GDM1 (cell line): ENCODE results near the gene SLC25A13.

ENCODE experiments used
- DNase-seq: peaks from one replicate; lab custom pipeline; 2025; lab: John Stamatoyannopoulos, UW

The SLC25A13 gene

DNA sequence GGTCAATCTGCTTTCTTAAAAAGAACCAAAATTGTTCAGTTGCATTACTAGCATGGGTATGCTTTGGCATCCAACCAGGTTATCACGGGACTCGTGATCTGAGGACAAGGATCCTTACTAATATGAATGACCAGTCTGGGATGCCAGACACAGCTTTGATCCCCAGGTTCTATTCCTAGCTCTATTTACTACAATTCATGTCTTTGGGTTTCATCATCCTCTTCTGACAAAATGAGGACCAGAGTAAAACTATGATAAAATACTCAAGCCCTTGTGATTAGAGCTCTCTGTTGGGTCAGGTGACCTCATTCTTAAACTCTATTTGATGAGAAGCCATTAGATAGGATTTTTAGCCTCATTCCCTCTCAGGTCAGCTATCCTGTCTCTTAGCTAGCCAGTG is 119.8 kb downstream of the SLC25A13 start:
- no peak for DNase-seq

DNA sequence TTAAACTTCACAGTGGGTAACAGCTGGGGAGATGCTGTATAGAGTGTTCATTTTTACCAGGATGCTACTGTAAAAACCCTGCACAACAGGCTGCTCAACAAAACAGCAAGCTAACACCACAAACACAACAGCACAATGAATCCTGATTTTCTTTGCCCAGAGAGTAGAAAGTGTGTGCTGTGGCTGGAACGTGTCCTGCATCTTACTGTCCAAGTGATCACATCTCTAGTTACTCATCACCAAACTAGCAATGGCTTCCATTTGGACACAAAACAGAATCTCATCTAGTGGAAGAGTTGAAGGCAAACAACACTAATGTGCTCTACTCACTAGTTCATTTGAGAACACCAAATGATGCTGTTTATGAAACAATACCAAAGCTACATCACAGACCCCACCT is 121.2 kb downstream of the SLC25A13 start:
- DNase-seq, result no peak

DNA sequence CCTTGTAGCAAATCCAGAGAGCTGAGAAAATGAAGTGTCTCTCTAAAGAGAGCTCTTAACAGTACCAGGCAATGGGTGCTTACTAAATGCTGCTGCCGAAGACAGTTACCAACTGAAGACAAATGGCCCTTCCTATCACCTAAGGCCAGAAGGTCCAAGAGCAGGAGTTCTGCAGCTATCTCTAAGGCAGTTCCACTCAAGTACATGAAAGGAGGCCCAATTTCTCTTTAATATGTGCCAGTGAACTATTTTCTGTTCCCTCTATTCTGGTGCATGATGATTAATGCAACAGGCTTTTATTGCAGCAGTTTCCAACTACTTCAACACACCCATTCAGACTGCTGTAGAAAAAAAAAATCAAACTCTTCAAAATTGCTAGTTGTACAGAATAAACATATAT is 122.5 kb downstream of the SLC25A13 start:
- DNase-seq, result no peak

DNA sequence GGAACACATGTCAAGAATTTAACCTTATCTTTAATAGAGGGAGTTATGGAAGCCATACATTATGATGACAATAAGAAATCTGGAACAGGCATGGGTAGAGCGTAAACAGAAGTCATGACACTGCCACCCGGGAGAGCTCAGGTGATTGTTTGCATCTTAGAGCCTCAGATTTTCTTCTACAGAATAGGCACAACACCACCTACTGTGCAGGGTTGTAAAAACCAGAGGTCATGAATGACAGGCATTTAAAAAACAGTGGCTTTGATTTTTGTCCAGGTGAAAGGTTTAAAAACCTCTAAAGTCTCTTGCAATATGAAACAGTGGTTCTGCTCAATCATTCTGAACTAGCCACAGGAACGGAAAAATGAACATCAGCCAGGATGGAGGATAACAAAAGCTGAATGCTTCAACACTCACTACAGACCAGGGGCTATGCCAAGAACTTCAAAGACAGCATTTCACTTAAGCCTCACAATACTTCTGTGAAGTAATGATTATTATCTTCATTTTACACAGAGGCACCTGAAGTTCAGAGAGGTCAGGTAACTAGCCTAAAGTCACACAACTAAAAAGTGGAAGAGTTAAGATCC is 123.8 kb downstream of the SLC25A13 start:
- DNase-seq, result no peak

DNA sequence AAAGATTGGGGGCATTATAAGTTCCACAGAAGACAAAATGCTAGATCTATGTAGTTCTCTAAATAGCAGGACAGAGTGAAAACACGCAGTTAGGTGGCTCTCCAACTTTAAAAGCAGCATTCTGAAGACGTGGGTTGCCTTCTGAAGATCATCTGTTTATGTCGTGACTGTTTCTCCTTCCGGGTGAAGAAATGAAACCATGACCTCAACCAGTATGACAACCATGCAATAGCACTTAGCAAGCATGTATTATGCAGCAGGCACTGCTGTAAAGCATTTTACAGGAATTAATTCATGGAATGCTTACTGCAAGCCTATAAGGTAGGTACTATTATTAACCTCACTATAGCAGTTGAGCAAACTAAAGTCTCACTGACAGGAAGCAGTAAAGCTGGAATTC is 125.2 kb downstream of the SLC25A13 start:
- no peak for DNase-seq

DNA sequence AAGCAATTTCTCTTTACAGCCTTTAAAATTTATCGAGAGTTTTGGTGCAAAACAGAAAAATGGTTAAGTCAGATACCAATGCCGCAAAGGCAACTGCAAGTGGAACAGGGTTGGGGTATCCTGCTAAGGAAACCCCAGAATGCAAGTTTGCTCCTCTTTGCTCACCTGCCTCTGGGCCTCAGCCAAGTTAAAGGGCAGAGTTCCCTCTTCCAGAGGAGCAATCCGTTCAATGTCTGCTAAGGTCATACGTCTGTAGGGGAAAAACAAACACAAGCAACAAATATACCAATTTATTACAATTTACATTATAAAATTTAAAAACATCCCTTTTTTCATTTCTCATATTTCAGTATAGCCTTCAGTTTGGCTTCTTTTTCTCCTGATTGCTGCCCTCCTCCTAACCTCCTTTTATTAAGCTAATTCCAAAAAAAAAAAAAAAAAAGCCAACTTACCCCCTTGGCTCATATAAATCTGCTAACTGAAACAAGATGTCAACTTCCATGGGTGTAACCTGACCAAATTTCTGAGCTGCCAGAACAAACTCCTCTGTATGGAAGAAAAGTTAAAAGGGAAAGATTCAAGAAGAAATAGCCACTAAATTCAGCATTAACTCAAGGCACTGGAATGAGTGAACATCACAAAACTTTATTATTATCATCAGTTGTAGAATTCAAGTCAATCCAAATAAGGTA is 132.6 kb downstream of the SLC25A13 start:
- no peak for DNase-seq

DNA sequence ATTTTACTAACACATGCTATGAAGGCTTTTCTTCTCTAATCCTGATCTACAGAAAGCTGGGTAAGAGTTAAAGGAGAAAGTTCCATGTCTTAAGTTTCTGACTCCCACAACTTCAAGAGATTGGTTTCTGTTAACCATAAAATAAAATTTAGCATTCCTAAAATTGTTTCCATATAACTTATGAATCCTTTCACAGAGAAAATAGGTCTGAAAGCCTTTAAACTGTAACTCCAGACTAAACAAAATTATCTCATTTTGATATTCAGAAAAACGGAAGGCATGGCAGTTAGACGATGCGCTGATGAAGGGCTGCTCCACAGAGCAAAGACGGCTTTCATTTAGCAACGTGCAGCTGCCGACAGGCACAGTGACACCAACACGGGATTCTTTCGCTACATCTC is 133.3 kb downstream of the SLC25A13 start:
- no peak for DNase-seq

DNA sequence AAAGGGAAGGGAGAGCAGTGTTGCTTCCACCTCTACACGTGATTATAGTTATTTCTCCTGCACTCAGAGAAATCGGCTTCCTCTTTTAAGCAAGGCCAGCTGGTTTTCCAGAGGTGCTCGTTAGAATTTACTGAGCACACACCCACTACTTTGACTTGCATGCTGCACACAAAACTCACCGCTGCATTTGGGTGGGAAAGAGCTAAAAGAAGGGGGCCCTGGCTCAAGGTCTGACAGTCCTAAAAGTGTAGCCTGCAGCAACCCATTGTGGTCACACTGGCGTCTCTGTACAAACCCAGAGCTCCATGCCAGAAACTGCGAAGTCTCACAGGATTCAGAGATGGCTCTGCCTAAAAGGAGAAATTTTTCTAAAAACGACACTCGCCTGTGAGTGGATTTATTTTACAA is 133.7 kb downstream of the SLC25A13 start:
- DNase-seq, result no peak

DNA sequence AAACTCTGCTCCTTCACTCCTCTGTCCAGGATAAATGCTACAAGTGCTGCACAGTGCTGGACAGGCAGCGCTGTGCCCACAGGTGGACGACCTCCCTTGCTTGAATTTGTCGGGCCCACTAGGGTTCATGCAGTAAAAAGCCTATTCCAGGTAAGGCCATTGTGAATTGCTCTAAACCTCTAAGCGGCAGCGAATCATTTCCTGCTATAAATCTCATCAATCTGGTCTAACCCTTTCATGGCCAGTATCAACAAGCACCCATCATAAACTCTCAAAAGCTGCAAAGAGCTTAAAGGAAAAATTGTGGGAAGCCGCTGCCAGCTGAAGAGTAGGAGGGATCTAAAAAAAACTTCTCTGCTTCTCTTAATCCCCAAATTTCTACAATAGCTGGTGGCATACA is 134.2 kb downstream of the SLC25A13 start:
- DNase-seq, result no peak

DNA sequence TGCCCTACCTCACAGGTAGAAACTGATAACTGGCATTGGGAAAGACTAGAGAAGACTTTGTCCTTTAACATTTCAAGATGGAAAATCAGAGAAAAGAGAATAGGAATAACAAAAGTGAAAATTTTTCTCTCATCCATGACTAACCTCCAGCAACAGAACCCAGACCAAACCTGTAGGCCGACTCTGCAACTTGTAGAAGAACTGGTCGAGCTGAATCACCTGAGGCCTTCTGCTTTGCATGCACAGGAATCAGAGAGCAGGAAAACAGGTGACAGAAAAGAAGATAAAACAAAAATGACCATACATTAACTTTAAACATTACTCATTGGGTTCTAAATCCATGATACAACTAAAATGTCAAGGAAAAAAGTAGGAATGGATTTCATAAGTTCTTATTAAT is 137.1 kb downstream of the SLC25A13 start:
- no peak for DNase-seq

DNA sequence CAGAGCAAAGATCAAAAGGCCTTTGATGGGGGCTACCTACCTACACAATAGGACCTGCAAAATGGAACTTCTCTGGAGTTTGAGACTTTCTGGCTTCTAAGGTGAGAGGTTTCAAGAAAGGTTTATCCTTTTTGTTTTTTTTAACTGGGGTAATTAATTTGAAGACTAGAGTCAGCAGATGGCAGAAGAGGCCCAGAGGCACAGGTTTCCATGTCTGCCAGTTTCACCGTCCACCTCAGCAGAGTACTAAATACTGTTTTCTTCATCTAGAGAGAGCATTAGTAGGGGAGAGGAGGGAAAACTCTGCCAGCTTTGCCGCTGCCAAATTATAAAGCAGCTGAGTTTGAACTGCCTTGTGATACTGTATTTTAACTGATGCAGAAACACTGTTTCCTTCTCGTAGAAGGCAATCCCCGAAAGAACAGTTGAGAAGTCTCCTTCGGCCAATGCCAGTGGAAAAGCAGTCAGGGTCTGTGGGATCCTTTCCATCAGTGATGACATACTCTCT is 138.7 kb downstream of the SLC25A13 start:
- DNase-seq, result no peak

DNA sequence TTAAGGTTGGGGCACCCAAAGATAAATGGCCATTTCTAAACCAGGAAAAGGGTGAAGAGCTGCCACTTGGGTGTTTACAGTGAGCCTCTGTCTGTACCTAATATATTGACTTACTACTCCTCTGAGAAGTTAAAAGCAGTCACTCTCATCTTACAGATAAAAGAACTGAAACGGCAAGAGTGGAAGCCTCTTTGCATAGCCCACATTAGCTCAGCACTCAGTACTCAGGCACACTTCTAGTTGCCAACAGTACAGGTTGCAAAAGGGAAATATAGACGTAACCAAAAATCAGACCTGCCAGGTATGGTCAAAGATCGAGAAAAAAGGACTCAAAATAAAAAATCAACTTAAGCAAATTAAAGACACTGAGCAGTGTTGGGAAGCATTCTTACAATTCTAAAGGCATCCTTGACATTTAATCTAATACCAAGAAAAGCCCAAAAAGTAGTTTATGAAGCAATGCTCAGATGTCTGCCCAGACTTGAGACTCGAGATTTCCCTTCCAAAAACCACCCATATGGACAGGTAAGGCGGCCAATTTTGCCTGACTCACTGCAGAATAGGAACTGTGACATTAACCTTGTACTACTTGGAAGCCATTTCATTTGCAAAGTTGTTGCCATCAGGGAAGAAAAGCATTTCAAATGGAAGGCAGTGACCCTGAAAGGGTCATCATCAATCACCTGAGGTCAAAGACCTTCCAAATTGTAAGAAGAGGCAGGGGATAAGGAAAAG is 139.3 kb downstream of the SLC25A13 start:
- DNase-seq, result no peak

DNA sequence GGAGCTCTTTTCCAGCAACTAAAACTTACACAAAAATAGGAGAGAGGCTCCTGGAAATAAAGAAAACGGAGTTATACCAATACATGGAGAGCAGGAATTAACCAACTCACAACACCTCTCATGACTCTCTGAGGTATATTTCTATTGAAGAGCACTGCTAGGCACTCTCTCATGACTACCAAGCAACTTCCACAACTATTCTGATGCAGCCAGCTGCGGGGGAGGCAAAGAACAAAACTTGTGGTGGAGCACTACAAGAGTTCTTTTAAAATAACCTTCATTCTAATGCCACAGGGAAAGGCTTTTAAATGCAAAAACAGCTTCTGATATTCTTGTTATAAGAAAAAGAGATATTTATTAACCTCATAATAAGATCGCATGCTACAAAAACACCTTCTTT is 140.7 kb downstream of the SLC25A13 start:
- no peak for DNase-seq

DNA sequence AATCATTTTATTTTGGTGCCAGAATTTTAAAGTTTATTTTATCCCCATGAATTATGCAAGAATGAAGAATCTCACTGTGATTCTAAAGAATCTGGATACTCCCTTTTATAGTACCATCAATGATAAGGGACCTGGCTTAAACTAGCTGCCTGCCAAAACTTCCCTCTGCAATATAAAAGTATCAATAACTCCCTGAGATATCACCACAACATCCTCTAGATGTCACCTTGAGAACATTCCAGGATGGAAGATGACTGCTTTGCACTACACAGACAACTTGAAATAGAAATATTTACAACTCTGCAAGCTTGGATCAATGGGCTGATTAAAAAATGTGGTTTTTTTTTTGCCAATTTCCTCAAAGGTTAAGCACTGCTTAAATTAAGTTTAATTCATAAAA is 142.1 kb downstream of the SLC25A13 start:
- DNase-seq, result no peak

DNA sequence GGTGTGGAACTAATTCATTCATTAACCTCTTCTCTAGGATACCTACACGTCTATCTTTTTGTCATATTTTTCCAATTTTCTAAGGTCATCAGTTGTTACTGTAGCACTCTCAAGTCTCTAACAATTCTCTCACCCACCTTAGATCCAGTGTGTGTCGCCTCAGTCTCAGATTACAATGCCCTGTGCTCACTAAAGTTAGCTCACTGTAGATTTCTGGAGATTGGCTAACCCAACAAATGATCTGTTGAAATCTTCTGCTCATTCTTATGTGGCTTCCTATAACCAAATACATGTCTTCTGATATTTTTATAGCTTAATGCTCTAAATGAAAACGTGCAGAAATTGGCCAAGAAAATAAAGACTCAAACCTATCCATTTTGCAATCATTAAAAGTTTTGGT is 142.6 kb downstream of the SLC25A13 start:
- DNase-seq, result no peak

DNA sequence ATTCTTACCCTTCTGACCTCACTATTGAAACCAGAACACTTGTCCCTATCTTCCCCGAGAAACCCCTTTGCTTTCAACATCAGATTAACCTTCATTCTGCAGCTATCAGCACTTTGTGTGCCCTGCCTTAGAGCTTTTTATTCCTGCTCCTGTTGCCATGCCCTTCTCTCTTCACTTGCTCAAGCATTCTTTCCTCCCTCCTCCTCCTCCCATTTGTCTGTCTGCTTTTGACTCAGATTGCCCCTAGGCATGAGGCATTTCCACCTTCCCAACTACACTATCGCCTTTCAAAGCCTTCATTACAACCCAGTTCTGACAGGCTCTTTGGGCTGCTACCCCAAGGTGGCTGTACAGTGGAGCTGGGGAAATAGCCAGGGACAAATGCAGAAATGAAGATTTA is 143.3 kb downstream of the SLC25A13 start:
- DNase-seq, result no peak

DNA sequence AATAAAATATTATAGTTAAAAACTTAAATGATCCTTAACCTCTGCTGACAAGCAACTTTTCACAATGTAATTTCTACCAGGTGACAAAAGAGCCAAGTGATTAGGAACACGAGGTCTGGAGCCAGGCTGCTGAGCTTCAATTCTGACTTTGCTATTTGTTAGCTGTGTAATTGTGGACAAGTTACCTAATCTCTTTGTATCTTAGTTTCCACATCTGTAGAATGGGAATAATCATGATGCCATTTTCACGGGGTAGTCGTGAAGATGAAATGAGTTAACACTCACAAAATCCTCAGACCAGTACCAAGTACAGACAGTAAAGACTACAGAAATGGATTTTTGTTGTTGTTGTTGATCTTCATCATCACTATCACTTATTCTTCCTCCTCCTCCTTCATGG is 144.5 kb downstream of the SLC25A13 start:
- no peak for DNase-seq

DNA sequence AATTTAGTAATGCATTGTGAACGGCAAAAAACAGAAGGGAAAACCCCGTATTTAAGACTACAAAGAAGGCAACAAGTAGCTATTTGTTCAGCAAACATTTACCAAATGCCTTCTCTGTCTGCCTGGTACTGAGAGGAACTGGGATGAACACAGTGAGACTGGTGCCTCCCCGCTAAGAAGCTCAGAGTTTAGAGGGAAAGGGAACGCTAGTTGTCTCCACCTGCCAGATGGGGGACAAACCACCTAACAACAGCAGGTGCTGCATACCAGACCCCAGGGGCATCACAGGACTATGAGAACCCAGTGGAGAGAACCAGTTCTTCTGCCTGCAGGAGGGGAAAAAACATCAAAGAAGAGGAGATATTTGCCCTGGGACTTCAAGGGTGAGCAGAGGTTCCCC is 147.1 kb downstream of the SLC25A13 start:
- no peak for DNase-seq

DNA sequence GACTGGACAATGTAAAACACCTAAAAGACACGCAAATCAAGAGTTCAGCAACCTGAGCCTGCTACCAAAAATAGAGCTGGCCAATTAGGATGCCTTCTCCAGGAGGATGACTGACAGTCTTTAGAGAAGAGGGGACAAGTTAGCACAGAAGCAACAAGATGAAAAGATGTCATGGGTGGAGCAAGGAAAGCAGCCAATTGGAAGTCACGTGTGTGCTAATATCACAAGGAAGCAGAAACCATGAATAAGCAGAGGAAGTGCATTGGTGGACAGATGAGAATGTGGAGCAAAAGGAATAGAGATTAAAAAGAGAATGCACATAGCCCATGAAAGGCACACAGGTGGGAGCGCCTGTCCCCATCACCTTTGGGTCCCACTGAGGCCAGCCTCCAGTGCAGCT is 148.1 kb downstream of the SLC25A13 start:
- DNase-seq, result no peak

DNA sequence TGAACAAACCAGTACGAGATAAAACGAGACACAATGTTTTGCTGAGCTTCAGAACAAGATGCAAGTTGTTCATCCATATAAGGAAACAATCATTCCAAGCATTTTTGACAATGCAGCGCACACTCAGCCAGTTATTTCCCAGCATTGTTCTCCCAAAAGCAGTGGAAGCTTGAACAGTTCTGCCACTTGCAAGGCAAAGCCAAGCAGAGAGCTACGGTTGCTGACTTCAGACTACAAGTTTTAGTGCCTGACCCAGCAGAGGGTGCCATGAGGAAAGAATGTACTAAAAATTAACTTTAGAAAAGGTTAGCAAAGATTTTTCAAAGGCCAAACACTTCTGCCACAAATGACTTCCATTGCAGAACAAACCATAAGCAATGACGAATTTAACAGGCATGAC is 152.5 kb downstream of the SLC25A13 start:
- DNase-seq, result no peak

DNA sequence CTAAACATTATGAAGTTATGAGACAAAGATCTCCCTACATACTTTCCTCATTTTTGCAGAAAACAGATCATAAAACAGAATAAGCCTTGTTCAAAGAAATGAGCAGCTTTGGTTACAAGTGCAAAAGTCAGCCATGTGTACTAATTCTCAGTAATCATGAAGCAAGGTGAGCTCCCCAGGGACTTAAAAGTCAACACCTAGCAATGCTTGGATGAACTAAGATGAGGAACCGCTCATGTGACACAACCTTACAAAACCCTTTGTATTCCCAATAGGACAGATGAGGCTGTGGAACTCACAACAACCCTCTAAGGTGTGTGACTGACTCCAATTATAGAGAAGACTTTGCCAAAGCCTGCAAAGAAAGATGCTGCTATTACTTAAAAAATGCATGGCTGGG is 154.5 kb downstream of the SLC25A13 start:
- no peak for DNase-seq

DNA sequence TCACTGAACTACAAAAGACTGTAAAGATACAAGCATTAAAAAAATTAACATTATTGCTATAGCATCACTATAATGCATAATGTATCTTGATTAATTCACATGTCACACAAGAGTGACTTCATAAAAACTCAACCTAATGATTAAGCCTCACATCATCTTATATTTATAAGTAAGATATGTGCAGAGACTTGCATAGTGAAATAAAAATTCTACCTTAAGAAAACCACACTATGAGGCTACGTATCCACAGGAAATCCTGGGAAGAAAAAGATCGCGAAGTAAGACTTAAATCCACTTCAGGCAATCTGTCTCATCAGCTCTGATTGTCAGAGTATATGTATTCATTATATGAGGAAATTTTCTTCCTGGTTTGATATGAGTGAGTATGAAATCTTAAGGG is 160.0 kb downstream of the SLC25A13 start:
- no peak for DNase-seq

DNA sequence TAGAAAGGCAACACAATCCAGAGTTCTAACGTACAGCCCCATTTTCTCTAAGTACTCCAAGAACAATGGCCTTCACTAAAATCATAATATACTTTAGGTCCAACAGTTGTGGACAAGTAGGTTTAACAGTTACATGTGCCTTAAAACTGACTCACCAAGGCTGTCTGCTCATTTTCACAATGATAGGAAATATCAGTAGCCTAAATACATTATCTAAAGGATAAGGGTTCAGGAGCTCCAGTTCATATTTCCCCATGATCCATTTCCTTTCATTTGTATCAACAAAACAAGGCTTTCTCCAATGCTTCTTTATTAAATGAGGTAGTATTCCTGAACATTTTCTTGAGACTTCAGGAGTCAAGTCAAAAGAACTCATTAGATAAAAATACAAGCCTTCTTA is 164.0 kb downstream of the SLC25A13 start:
- DNase-seq, result no peak
